Bone marrow (tissue), 2 donors: ENCODE data around the gene SLC25A34.

Experiments used
- DNase-seq, 2 donors: peaks; one replicate each; lab custom pipeline; 2025; lab: John Stamatoyannopoulos, UW

SLC25A34 gene

GRCh38 chr1:15753776-15754175 lies 17.7 kb downstream of the SLC25A34 start:
- no peak for DNase-seq

DNA sequence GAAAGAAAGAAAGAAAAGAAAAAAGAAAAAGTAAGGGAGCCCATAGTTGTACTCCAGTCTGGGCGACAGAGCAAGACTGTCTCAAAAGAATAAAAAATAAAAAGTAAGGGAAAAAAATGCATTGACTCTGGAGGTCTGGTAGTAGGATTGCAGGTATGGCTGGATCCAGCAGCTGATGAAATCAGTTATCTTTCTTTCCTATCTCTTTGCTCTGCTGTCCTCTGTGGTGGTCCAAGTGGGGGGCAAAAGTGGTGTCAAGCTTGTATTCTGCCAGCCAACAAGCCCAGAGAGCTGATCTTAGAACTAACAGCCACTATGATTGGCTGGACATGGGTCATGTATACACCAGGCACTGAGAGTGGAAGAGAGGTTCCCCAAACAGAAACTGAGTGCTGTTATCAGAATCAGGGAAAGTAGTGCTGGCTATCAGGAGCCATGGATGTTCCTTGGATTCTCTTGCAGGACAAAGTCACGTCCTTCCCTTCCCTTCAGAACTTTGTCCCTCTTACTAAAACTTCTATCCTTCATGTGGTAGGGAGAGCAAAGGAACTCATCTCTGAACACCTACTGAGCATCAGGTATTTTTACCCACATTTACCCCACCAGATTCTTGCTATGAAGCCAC lies 19.1 kb downstream of the SLC25A34 start:
- no peak for DNase-seq

DNA sequence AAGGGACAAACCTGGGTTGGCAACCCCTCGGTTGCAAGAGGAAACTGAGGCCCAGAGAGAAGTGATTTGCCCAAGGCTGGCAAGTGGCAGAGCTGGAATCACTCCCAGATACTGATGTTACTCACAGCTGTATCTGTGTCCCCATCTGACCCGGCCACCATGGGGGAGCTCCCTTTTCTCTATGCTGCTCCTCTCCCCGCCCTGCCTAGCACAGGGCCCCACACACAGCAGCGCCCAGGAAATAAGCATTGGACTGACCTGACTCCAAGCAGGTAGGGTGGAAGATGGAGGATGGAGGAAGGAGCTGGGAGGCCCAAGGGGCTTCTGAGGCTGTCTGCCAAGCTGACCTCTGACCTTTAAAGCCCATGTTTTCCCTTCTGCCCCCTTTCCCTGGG lies 19.6 kb downstream of the SLC25A34 start:
- no peak for DNase-seq

GRCh38 chr1:15756143-15757015 lies 20.3 kb downstream of the SLC25A34 start:
- DNase-seq: peak in 1 of 2 donors; percentile 14

DNA sequence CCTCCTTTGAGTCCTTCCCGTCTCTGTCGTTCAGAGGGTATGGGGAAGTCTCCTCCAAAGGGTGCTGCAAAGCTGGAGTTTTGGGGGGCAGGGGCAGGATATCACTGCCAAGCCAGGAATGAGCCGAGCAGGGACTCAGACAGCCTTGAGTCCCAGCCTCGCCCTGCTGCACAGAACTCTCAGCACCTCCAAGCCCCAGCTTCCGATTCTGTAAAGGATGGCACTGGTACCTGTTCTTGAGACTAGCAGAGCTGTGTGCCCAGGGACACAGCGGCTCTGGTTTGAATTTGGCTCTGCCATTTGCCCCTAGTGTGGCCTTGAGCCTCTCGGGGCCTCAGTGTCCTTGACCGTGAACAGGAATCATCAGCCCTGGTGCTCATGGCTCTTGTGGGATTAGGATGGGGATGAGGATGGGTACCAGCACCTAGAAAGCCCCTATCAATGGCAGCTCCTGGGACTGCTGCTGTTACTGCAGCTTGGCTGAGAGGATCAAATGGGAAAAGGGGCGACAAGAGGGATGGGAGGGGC lies 21.0 kb downstream of the SLC25A34 start:
- DNase-seq: no peak

GRCh38 chr1:15757575-15758342 lies 21.7 kb downstream of the SLC25A34 start:
- DNase-seq: no peak

- DNase-seq: no peak
These were observed 22.4 kb downstream of the SLC25A34 start, which contains the start of gene FBLIM1 for GRCh38 chr1:15758343-15758931. FBLIM1 (plus strand) TSS chr1:15758795; CDS start chr1:15764984, 6,189 bp downstream.

- DNase-seq: no peak
These were observed 23.0 kb downstream of the SLC25A34 start for GRCh38 chr1:15758953-15759661.

- DNase-seq: no peak
These were observed 24.6 kb downstream of the SLC25A34 start for GRCh38 chr1:15760520-15761211.

GRCh38 chr1:15761366-15762128 lies 25.5 kb downstream of the SLC25A34 start:
- no peak for DNase-seq

- no peak for DNase-seq
These were observed 26.5 kb downstream of the SLC25A34 start for GRCh38 chr1:15762546-15762945.

- DNase-seq: no peak
These were observed 28.3 kb downstream of the SLC25A34 start for GRCh38 chr1:15764269-15764764.

DNA sequence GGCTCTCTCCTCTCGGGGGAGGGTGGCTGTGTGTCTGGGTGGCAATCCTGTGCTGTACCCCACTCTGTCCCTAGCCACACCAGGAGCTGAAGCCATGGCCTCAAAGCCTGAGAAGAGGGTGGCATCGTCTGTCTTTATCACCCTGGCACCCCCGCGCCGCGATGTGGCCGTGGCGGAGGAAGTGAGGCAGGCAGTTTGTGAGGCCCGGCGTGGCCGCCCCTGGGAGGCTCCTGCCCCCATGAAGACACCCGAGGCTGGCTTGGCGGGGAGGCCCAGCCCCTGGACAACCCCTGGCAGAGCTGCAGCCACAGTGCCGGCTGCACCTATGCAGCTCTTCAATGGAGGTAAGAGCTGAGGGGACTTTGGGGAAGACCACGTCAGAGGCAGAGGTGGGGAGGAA lies 28.8 kb downstream of the SLC25A34 start:
- no peak for DNase-seq

GRCh38 chr1:15765495-15766194 lies 29.6 kb downstream of the SLC25A34 start:
- no peak for DNase-seq

DNA sequence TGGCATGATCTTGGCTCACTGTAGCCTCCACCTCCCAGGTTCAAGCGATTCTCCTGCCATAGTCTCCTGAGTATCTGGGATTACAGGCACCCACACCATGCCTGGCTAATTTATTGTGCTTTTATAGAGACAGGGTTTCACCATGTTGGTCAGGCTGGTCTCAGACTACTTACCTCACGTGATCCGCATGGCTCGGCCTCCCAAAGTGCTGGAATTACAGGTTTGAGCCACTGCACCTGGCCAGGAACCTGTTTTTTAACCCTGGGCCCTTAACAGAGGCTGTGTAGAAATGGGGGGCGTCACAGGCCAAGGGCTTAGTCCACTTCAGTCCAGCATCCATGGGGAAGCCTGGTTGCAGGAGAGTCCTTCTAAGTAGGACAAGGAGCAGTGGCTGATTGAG lies 31.9 kb downstream of the SLC25A34 start:
- no peak for DNase-seq

- no peak for DNase-seq
These were observed 32.3 kb downstream of the SLC25A34 start for GRCh38 chr1:15768388-15768787.

DNA sequence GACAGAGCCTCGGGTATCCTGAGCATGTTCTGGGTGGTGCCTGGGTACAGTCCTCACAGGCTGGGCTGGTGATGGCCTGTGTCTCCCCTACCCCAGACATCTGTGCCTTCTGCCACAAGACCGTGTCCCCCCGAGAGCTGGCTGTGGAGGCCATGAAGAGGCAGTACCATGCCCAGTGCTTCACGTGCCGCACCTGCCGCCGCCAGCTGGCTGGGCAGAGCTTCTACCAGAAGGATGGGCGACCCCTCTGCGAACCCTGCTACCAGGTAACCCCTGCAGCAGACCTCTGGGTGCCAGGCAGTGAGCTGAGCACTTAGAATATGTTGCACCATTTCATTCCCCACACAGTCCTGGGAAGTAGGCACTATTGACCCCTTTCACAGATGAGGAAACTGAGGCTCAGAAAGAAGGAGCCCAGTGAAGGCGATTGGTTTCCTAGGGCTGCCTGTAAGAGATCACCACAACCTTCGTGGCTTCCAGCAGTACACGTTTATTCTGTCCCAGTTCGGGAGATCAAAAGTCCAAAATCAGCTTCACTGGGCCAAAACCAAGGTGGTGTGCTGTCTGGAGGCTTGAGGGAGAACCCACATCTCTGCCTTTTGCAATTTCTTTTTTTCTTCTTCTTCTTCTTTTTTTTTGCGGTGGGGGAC lies 34.4 kb downstream of the SLC25A34 start:
- no peak for DNase-seq

DNA sequence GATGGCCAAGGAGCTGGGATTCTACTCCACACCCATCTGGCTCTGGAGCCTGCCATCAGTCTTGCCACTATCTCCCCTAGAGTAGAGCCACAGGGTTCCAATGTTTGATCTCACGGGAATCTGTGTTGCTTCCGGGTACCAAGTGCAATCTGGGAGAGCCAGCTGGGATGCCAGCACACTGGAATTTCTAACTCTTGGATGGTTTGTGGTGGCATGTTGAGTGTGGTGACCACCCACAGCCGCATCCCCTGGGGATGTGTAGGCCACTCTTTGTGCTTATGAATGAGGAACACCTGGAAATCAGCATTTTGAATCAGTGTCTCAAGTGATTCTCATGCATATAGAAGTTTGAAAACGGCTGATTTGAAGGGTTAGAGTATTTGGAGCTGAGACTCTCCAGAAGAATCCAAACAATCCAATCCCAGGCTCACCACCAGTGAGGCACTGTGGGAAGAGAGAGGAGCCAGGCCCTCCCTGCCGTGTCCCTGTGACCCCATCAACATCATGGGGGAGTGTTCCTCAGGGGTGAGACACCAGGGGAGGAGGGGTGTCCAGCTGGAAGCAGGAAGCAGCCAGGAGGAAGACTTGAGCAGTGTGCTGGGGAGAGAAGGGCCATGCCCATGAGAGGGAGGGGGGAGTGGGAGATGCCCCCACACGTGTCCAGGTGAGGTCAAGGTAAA lies 35.9 kb downstream of the SLC25A34 start:
- DNase-seq: no peak
